HCT116 (cell line): ENCODE measurements around the gene CHST11.

Source experiments
- CBX3 ChIP-seq: IDR thresholded peaks from 2 replicates; pipeline ENCODE4 v1.6.1; 2012; ENCODE audit warnings: low read depth
- CTCF ChIP-seq, 3 experiments: fragments of 200-600 bp in 1 of 3; sonication (generic) in 1 of 3; IDR thresholded peaks in 2 of 3; conservative IDR thresholded peaks in 1 of 3; 2 replicates each; pipeline ENCODE4 v1.5.1; 2012 to 2017; ENCODE audit warnings: low read depth in 2 of 3, low read length in 2 of 3, antibody characterized with exemption in 1 of 3, borderline replicate concordance in 1 of 3, control low read depth in 1 of 3, mild to moderate bottlenecking in 1 of 3, mixed read lengths in 1 of 3, mixed run types in 1 of 3, moderate library complexity in 1 of 3; ENCODE audit not compliant: insufficient read depth in 1 of 3
- ELF1 ChIP-seq: IDR thresholded peaks from 2 replicates; pipeline ENCODE4 v1.6.1; 2012; ENCODE audit warnings: low read depth, borderline replicate concordance
- EZH2 ChIP-seq: fragments of 200-600 bp; sonication (generic); IDR thresholded peaks from 2 replicates; pipeline ENCODE4 v1.6.1; 2017; ENCODE audit warnings: antibody characterized with exemption, mixed run types
- POLR2AphosphoS5 ChIP-seq: IDR thresholded peaks from 2 replicates; pipeline ENCODE4 v1.6.1; 2011; ENCODE audit warnings: mild to moderate bottlenecking, low read depth, low read length, moderate library complexity
- RAD21 ChIP-seq: IDR thresholded peaks from 2 replicates; pipeline ENCODE4 v1.6.1; 2012; ENCODE audit warnings: low read depth, mild to moderate bottlenecking
- SRF ChIP-seq: IDR thresholded peaks from 2 replicates; pipeline ENCODE4 v1.6.1; 2012; ENCODE audit warnings: low read depth
- TCF7L2 ChIP-seq: IDR thresholded peaks from 2 replicates; pipeline ENCODE4 v1.7.0; 2011; ENCODE audit warnings: borderline replicate concordance, inconsistent platforms; ENCODE audit not compliant: insufficient read depth, insufficient read length; ENCODE audit errors: extremely low read depth
- ZFX ChIP-seq: fragments of 450-650 bp; IDR thresholded peaks from 2 replicates; pipeline ENCODE4 v1.6.1; 2017
- TF ChIP-seq, protein P1 (sequence below): IDR thresholded peaks from 2 replicates; pipeline ENCODE4 v1.6.1; 2012; ENCODE audit warnings: low read depth
- TF ChIP-seq, protein P2 (sequence below): IDR thresholded peaks from 2 replicates; pipeline ENCODE4 v1.6.1; 2012

GRCh38 chr12:104737791-104738301 lies 281.1 kb downstream of the CHST11 start:
- TF ChIP-seq POLR2AphosphoS5 (no peak), EZH2 (no peak), CTCF (IDR thresholded peaks at IDR 0.05 in 2 of 3, conservative IDR thresholded peaks at IDR 0.05 in 1 of 3; ENCODE audit: borderline replicate concordance in 1 of 3, insufficient read depth in 1 of 3, low read depth in 2 of 3, low read length in 2 of 3) (no peak), ZFX (no peak), TCF7L2 (no peak), SRF (no peak), RAD21 (no peak), CBX3 (no peak), ELF1 (no peak)
- TF ChIP-seq, protein P1, sequence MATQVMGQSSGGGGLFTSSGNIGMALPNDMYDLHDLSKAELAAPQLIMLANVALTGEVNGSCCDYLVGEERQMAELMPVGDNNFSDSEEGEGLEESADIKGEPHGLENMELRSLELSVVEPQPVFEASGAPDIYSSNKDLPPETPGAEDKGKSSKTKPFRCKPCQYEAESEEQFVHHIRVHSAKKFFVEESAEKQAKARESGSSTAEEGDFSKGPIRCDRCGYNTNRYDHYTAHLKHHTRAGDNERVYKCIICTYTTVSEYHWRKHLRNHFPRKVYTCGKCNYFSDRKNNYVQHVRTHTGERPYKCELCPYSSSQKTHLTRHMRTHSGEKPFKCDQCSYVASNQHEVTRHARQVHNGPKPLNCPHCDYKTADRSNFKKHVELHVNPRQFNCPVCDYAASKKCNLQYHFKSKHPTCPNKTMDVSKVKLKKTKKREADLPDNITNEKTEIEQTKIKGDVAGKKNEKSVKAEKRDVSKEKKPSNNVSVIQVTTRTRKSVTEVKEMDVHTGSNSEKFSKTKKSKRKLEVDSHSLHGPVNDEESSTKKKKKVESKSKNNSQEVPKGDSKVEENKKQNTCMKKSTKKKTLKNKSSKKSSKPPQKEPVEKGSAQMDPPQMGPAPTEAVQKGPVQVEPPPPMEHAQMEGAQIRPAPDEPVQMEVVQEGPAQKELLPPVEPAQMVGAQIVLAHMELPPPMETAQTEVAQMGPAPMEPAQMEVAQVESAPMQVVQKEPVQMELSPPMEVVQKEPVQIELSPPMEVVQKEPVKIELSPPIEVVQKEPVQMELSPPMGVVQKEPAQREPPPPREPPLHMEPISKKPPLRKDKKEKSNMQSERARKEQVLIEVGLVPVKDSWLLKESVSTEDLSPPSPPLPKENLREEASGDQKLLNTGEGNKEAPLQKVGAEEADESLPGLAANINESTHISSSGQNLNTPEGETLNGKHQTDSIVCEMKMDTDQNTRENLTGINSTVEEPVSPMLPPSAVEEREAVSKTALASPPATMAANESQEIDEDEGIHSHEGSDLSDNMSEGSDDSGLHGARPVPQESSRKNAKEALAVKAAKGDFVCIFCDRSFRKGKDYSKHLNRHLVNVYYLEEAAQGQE = no peak
- TF ChIP-seq, protein P2, sequence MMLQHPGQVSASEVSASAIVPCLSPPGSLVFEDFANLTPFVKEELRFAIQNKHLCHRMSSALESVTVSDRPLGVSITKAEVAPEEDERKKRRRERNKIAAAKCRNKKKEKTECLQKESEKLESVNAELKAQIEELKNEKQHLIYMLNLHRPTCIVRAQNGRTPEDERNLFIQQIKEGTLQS = no peak
